UCSD-AML1 (cell line): ENCODE data around the gene PRRX1.

Source experiments
- DNase-seq: peaks from one replicate; lab custom pipeline; 2025; ENCODE audit not compliant: unreplicated experiment; lab: John Stamatoyannopoulos, UW

Gene PRRX1

DNA sequence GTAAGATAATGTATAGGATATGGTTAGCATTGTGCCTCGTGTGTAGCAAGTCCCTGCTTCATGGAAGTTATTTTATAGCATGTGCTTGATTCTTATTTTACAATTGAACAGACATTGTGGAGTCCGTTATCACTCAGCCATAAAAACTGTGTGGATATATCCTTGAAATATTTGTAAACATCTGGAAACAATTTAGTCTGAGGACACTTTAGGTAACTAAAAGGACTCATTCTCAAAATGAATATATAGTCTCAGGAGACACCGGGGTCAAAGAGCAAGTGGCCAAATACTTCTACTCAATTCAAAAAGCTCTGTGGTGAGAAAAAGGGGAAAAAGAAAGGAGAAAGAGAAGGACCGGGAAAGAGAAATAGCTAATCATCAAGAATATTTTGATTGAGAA, 23.7 kb downstream of the PRRX1 start:
- DNase-seq = no peak

DNA sequence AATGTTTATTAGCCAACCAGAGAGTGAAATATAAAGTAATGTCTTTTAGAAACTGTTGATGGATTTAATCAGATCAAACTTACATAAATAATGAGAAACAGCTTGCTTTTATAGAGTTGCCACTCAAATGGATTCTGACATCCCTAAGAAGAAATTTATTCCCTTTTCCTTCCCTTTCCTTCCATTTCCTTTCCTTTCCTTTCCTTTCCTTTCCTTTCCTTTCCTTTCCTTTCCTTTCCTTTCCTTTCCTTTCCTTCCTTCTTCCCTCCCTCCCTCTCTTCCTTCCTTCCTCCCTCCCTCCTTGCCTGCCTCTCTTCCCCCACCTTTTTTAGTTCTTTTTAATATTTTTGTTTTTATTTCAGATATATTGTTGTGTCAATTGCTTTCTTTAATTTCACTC, 27.3 kb downstream of the PRRX1 start:
- no peak for DNase-seq

DNA sequence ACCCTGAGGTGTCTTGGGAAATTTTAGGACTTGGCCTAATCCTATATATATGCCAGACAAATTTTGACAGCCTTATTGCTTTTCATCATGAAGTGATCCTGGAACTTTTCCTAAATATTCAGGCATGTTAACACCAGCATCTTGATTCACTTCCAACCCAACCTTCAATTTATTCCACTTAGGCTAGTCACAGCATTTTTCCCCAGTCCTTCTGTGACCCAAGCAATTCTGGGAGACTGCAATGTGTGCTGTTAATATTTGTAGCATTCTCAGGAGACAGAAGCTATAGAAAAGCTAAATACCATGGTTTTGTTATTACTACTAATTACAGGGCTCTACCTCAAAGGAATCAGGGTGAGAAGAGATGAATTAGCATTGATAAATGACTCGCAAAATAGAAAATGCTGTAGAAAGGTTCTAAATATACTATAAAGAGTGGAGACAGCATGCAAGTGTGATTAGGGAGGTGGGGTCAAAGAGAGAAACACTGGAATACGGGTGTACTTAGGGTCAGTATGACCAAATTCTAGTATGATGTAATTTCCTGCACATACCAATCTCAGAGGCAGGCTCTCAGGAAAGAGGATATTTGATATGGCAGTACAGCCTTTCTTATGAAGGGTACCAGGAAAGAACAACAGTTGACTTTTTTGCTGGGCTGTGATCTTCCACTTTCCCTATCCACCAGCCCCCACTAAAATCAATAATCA, 29.1 kb downstream of the PRRX1 start:
- DNase-seq = no peak

DNA sequence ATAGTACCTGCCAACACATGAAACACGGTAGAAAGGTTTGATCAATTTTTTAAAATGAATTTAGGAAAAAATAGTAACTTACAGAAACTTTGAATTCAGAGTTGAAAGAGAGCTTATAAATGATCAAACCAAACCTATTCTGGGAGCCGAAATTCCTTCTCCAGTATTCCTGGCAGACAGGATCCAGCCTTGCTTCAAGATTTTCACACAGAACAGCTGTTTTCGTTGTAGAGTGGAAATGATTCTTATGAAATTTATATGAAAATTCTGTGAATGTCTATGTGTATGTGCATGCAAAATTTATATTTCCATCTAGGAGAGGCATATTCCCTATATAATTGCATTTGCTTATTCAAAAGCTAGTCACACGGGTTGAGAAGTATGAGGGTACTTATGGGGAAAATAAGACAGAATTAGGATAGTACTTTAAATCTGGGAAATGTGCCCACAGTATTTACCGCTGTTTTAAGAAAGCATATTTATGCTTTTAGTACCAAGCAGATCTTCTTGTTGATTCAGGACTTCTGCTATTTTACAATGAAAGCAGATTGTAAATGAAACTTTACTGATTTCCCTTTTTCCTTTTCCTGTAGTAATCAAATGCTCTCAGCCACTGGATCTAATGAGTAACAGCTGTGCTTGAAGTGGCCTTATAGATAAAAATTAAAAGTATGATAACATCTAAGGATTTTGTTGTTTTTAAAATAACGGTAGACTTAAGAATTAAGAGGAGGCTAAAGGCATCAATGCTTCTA, 30.4 kb downstream of the PRRX1 start:
- DNase-seq = no peak

GRCh38 chr1:170695955-170696590, 32.1 kb downstream of the PRRX1 start:
- DNase-seq = no peak

- no peak for DNase-seq
Measured at GRCh38 chr1:170696591-170697290, 32.8 kb downstream of the PRRX1 start.

GRCh38 chr1:170697316-170697715, 33.4 kb downstream of the PRRX1 start:
- DNase-seq = no peak

DNA sequence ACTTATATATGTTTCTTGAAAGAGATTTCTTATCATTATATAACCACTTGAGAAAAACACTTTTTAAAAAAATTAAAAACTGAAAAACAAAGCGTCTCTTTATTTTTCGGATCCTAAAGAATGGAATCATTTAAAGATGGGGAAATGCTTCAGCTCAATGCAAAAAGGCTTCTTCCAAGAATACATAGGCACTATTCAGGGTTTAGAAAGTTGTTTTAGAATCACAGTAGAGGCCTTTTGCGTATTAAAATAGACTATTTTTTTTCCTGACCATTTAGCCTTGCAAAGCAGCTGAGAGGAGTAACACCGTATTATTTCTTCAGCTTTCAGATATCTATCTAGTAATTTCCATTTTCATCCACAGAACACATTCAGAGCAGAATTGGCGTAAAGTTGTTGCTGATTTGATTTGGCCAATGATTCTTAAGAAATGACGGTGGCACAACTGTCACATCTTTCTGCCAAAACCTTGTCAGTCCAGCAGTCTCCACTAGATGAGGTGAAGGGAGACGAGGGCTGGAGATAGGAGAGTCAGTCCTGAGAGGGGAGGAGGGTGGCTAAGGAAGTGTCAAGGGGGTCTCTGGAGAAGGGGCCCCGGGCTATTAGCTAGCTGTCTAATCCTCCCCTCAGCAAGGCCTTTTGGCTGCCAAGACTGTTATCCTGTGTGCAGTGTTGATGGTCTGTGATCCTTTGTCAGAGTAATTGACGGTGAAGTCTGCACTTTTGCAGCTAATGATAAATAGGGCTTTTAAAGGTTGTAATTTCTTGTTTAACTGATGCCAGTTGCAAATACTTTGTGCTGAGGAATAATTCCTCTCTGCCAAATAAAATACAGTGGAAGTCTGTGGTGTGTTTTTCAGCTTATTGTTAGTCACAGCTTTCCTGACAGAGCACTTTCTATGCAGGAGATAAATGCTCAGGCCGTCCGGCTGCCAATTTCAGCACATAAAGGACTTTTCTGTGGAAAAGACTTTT, 34.7 kb downstream of the PRRX1 start:
- DNase-seq = no peak

- DNase-seq = no peak
Measured at GRCh38 chr1:170699696-170700095, 35.8 kb downstream of the PRRX1 start.

DNA sequence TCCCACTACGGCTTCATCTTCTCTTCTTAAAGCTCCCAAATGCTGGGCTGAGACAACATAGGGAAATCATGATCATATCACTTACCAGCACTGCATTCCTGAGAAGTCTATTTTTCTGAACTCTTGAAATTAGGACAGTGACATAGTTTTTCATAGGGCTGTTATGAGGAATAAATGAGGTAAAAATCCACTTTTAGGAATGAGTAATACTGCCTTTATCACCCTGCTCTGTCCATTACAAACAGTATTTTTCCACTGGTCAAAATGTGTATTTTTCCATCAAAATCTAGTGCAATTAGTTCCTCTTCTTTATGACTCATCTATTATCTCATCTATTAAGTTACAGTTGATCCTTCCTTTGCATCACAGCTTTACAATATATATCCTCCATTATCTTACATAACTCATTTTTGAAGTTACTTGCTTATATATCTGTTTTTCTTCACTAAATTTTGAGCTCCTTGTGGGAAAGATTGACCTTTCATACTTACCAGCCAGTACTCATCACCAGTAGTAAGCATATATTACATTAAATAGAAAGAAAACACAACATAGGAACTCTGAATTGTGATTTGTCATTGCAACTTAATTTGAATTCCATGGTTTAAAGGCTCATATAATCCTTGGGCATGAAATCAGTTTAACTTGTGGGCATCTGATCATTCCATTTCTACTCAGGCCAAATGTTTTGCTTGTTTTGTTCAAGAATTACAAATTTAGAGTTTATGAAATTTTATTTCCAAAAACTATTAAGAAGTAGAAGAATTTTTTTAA, 37.1 kb downstream of the PRRX1 start:
- DNase-seq = no peak

DNA sequence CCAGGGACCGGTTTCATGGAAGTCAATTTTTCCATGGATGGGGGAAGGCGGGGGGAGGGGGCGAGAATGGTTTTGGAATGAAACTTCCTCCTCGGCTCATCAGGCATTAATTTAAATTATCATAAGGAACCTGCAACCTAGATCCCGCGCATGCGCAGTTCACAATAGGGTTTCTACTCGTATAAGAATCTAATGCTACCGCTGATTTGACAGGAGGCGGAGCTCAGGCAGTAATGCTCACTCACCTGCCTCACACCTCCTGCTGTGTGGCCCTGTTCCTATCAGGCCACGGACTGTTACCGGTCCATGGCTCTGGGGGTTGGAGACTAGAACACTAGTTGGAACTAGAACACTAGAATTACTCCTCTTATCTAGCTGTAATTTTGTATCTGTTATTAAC, 38.0 kb downstream of the PRRX1 start:
- no peak for DNase-seq

DNA sequence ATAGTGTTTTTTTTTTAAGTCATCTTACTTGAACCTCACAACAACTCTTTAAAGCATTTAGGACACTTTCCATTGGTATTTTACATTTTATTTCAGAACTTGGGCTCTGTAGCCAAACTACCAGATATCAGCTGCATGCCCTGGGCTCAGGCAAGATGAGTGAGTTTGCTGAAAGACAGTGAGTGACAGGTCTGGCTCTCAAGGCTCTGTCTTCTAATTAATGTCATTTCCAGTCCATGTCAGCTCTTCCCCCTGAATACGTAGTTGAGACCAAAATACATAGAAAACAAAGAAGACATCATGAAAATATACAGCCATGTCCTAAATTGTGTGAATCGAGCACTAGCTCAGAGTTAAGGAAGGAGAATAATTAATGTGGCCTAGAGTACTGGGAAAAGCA, 39.7 kb downstream of the PRRX1 start:
- no peak for DNase-seq

DNA sequence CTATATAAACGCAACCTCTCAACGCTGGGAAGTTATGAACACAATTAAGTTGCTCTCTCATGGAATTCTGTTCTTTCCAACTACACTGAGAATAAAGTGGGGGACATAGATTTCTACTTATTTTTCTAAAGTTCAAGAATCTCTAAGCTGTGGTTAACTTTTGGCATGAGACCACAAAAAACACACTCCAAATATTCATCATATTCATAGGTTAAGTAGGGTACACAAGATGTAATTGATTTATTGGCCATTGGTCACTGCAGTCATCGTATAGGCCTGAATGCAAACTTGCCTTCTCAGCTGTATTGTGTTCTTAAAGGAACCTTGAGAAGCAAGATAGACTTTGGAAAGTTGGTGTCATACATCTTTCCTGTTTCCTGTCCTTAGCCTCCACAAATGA, 40.3 kb downstream of the PRRX1 start:
- DNase-seq = no peak

DNA sequence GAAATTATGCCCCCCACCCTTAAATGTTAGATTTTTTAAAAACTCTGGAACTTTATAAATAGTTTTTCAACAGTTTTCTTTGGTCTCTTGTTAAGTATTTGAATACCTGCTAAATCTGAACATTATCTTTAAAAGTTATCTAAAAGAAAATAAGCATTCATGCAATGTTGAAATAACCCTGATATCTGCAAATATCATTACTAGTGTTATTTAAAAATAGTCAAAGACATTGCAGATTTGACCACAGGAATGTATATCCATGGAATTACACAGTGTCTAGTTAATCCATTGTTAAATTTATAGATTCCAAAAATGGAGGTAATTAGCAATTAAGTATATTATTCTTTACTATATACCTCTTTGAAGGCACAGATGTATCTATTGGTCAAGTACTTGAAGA, 42.0 kb downstream of the PRRX1 start:
- no peak for DNase-seq

DNA sequence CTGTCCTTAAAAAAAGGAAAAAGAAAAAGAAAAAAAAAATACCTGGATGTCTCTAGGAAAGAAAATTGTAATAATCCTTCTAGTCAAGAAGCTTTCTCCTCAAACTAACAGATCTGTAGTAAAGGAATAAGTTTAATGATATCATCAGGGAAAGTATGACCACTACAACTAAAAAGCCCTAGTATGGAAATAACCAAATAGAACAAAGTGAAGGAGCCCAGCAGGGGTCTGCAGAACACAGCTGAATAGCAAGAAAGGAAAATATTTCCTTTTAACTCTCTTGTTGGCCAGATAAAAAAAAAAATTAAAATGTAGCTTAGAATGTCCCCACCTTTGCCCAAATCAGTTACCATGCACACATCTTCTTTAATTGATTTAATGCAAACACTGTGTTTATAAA, 43.2 kb downstream of the PRRX1 start:
- no peak for DNase-seq

DNA sequence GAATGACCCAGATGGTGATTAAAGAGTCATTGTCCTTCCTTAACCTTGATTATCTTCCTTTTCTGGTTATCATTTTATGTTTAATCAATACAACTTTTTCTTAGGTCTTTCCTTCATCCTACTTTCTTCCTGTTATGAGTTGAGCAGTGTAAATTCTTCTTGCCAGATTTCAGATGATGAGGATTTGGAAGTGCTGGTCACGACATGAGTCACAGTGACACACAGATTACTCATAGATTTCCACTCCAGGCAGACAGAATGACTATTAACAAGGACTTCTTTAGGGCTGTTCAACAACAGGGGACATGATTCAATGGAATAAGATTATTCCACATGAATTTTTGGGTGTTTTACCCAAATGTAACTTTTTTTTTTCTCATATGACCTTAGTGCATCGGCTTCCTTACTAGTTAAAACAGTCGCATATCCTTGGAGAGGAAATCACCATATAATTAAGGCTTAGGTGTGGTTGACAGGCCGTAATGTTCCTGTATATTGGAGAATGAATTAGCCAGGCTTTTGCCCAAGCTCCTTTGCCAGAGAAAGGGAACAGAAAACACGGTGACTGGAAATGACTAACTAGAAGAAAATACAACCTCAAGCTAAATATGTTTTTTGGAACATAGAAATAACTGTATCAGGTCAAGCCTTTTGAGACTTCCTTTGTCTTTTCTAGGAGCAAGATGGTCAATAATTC, 44.2 kb downstream of the PRRX1 start:
- no peak for DNase-seq

- DNase-seq = no peak
Measured at GRCh38 chr1:170711682-170712081, 47.8 kb downstream of the PRRX1 start.

DNA sequence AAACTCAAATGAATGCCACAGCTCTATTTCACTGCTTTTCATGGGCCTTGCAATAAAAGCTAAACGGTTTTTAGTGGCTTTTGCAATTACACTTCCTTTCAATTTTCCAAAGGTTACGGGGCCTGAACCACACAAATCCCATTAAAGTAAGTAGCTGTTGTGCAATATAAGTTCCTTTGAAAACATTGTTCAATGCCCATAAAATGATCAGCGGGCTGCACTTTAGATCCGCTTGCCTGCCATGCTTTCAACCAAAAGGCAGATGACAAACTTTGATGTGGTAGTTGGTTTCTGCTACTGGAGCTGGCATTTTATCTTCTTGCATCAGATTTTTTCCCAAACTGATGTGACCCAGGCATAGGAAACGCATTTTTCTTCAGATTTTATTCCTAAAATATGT, 50.2 kb downstream of the PRRX1 start:
- no peak for DNase-seq

DNA sequence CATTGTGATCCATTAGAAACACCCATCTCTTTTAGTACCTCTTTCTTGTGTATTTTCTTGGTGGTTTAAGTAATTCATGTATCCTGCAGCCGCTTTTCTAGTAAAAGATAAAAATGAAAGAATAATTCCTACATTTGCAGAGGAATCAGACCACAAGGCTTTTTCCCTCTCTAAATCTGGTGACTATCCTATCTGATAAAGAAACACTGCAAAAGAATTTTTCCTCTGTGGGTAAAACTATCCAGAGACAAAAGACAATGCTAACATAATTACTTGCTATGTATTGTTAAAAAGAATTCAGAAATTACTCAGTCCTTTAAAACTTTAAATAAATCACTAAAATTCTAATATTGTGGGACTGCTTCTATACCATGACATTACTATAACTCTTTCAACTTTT, 51.0 kb downstream of the PRRX1 start:
- no peak for DNase-seq
